GM18867 (cell line): Measurements from ENCODE around the gene RNMT.
"Not testable (repeated sequence)": the region's sequence is repeated elsewhere in the genome, so short reads cannot be mapped to it uniquely, and the experiment has no call there.

ENCODE experiments used
- ATAC-seq: cut with Tn5 transposase; IDR thresholded peaks from one replicate; pipeline ENCODE4 v1.9.1; 2021; ENCODE audit warnings: mild to moderate bottlenecking, moderate library complexity; ENCODE audit not compliant: unreplicated experiment

Gene RNMT

GRCh38 chr18:13726232-13726971 lies at the start of gene RNMT, which contains the start of gene FAM210A:
Gene RNMT, plus strand, starts transcription at chr18:13726673. Its CDS starts 4,845 bp downstream, at chr18:13731518.
Gene FAM210A, minus strand, starts transcription at chr18:13726558. Its CDS starts 44,481 bp downstream, at chr18:13682077.
- peak; percentile 93 for ATAC-seq

GRCh38 chr18:13677350-13677749 lies 49.1 kb upstream of the RNMT start:
- ATAC-seq = not testable (repeated sequence)

- ATAC-seq = peak; percentile 86
These were observed 45.9 kb upstream of the RNMT start for GRCh38 chr18:13680612-13681011.

GRCh38 chr18:13681701-13682100 lies 44.8 kb upstream of the RNMT start:
- no peak for ATAC-seq

- ATAC-seq = no peak
These were observed 41.9 kb upstream of the RNMT start for GRCh38 chr18:13684546-13684945.

GRCh38 chr18:13688191-13689136 lies 38.0 kb upstream of the RNMT start:
- no peak for ATAC-seq

- ATAC-seq = not testable (repeated sequence)
These were observed 36.4 kb upstream of the RNMT start for GRCh38 chr18:13690060-13690459.

GRCh38 chr18:13695337-13695736 lies 31.1 kb upstream of the RNMT start:
- ATAC-seq = not testable (repeated sequence)

GRCh38 chr18:13696961-13697360 lies 29.5 kb upstream of the RNMT start:
- ATAC-seq = no peak

- ATAC-seq = no peak
These were observed 26.3 kb upstream of the RNMT start for GRCh38 chr18:13700153-13700552.

- no peak for ATAC-seq
These were observed 22.6 kb upstream of the RNMT start for GRCh38 chr18:13703899-13704298.

- no peak for ATAC-seq
These were observed 16.1 kb upstream of the RNMT start for GRCh38 chr18:13710414-13710831.

GRCh38 chr18:13712400-13713131 lies 13.9 kb upstream of the RNMT start:
- no peak for ATAC-seq

GRCh38 chr18:13713455-13714055 lies 12.9 kb upstream of the RNMT start:
- ATAC-seq = no peak

GRCh38 chr18:13715330-13715729 lies 11.1 kb upstream of the RNMT start:
- ATAC-seq = no peak

GRCh38 chr18:13716916-13717315 lies 9.6 kb upstream of the RNMT start:
- ATAC-seq = no peak

- no peak for ATAC-seq
These were observed 6.3 kb upstream of the RNMT start for GRCh38 chr18:13720123-13720522.

GRCh38 chr18:13720847-13721246 lies 5.6 kb upstream of the RNMT start:
- no peak for ATAC-seq

GRCh38 chr18:13725566-13726231 lies 774 bp upstream of the RNMT start:
- ATAC-seq = peak; percentile 2

- peak; percentile 17 for ATAC-seq
These were observed 479 bp downstream of the RNMT start for GRCh38 chr18:13726972-13727331.
